ENCODE data around the gene DNLZ. TPM values are rescaled to one million over a fixed set of nuclear protein-coding genes. Genes with fewer than 3 reads are reported as not detected.
A peak's percentile ranks its signal among the peaks of the same experiment; 100 is the strongest.
"Not testable (repeated sequence)": the region's sequence is repeated elsewhere in the genome, so short reads cannot be mapped to it uniquely, and the experiment has no call there.

DNLZ gene
- polyA plus RNA-seq, 3 donors, result 10.3 to 14.7 (median 14.6) TPM

DNA sequence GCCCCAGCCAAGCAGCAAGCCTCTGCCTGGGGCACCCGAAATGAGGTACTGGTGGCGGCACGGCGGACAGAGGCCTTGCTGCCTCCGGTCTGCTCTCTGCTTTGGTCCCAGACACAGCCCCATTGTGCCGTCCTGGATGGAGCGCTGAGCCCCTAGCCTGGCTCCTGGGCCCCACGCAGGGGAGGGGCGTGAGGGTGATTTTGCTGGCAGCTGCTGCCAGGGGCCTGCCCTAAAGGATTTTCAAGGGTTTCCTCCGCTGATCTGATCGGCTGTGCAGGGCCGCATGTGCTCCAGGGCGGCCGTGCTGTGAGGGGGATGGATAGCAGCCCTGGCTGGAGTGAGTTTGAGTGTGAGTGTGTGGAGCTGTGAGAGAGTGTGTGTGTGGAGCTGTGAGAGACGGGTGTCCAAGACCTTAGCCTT is 34.9 kb downstream of the DNLZ start:
- no peak for DNase-seq (ENCODE audit: extremely low read depth in 1 of 11, low read depth in 9 of 11, low spot score in 4 of 11)

DNA sequence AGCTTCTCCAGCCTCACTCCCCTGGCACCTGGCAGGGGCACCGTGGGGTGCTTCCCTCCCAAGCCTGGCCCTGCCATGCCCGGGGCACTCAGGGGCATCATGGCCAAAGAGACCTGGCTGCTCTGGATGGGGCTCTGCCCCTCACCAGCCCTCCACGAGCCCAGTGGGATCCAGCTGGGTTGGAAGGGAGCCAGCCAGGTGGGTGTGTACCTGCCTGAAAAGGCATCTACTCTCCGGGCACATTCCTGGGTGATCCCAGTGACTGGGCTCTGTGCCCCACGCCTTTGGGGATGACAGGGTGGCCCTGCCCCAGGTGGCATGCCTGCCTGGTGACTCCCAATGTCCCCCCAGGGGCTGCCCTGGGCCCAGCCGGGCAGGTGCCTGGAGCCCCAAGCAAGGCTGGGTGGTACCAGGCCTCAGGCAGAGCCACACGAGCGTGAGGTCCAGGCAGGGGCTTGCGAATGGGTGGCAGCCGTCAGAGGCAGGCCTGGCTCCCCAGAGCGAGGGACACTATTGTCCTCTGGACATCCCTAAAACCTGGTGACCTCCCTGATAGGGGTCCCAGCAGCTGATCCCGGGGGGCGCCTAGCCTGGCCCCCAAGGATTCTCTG is 35.4 kb downstream of the DNLZ start:
- DNase-seq (ENCODE audit: extremely low read depth in 1 of 11, low read depth in 9 of 11, low spot score in 4 of 11), result no peak

DNA sequence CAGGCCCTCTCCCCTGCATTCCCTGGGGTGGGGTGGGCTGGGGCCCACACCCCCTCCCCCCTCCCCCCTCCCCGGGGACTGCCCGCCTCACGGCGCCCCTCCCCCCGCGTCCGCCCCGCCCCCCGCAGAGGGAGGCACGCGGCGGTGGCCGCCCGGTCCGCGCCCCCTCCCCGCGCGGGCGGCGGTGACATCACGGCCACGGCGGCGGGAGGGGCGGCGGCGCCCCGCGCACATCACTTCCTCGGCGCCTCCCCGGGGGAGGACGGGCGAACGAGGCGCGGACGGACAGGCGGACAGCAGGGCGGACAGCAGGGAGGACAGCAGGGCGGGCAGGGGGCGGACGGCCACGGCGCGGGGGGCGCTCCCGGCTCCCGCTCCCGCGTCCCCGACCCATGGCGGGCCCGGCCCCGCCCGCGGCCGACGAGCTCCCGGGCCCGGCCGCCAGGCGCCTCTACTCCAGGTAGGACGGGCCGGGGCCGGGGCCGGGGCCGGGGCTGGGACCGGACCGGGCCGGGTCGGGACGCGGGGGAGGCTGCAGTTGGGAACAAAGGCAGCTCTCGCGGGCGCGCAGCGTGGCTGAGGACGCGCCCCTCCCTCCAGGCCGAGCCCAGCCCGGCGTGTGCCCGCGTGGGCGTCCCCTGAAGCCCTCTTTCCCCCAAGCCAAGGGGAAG is 36.1 kb downstream of the DNLZ start, which contains the start of gene GPSM1:
TSS of gene GPSM1 (plus strand) at position 236 of the 671 bp plus-strand sequence. CDS start at position 393, 157 bp downstream.
- peak in 1 of 11 donors; percentile 34 for DNase-seq (ENCODE audit: extremely low read depth in 1 of 11, low read depth in 9 of 11, low spot score in 4 of 11)

DNA sequence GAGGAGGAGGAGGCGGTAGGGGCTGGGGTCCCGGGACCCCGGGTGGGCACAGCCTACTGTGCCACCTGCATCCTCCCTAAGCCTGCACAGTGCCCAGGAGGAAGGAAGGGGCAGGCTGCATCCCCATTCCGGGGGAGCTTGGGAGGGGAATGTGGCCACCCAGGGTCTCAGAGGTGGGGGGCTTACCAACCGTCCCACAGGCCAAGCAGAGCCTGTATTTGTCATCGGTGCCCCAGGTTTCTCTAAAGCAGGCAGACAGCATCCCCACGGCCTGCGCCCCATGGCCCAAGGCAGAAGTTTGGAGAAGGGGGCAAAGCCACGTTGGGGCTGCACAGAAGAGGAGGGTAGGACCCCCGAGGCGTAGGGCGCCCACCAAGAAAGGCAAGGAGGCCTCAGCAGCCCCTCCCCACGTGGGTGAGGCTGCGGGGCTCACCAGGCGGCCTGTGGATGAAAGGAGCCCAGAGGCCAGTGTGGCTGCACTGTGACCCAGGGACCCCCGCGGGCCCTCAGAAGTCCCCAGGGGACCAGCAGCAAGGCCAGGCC is 36.7 kb downstream of the DNLZ start:
- DNase-seq (ENCODE audit: extremely low read depth in 1 of 11, low read depth in 9 of 11, low spot score in 4 of 11), result no peak

DNA sequence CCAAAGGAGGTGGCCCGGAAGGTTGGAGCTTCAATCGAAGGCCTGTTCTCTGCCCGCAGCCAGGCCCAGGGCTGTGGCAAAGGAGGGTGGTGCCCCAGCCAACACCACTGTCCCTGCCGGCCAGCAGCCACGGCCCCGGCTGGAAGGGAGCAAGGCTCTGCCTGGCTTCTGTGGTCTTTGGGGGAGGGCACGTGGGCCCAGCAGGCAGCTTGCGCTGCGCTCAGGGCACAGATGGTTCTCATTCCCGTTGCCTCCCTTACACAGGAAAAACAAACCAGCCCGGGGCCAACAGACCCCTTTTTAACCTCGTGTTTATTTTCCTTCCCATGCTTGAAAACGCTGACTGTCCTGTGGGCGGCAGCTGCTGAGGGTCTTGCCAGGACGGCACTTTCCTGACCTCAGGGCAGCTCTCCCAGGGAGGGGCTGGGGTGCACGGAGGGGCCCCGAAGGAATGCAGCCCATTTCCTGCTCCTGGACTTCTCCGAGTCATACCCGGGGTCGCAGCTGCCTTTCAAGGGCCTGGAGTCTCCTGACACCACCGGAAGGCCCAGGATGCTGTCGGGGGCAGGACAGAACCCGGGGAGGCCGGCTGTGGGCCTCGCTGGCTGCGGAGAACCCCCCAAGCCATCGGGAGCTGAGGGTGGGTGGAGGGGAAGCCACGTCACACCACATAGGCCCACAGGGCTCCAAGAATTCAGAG is 37.3 kb downstream of the DNLZ start:
- peak in 1 of 11 donors; percentile 48 for DNase-seq (ENCODE audit: extremely low read depth in 1 of 11, low read depth in 9 of 11, low spot score in 4 of 11)

DNA sequence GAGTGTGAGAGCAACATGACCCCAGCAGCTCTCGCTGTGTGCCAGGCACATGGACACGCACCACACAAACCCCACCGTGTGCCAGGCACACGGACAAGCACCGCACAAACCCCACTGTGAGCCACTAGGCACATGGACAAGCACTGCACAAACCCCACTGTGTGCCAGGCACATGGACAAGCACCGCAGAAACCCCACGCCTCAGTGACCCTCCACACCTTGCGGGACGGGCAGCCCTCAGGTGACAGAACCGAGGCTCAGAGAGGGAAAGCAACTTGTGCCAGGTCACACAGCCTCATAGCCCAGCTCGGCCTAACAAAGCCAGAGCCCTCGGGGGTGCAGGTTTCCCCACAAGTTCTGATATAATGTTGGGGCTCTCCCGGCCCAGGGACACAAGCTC is 38.2 kb downstream of the DNLZ start:
- DNase-seq (ENCODE audit: extremely low read depth in 1 of 11, low read depth in 9 of 11, low spot score in 4 of 11), result no peak

DNA sequence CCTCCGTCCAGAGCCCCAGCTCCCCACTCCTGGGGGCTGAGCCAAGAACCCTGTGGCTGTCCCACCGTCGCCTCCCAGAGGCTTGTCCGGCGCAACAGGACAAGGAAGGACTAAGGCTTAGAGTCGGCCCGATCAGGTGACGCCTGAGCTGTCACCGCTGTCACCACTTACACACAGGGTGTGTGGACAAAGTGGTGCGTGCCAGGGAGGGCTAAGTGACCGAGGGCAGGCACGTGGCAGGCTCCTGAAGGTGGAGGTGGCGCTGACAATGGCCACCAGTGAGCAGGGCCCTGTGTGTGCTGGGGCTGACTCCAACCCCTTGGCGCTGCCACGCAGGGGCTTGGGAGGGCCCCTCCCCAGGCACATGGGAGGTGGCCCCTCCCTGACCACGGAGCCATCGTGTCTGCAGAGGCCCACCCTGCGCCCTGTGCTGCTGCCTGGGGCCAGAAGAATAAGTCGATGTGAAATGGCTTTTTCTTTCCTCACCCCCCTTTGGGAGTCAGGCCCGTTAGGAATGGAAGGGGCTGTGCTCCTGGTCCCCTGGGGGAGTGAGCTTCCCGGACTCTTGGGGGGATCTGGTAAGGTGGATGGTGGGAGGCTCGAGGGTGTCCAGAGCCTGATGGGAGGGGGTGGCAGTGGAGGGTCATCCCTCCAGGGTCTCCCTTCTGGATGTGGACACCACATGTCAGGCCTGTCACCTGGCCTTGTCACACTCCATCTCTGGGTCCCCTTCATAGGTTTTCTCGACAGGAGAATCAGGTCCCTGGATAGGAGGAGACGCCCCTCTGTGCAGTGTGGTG is 38.8 kb downstream of the DNLZ start:
- no peak for DNase-seq (ENCODE audit: extremely low read depth in 1 of 11, low read depth in 9 of 11, low spot score in 4 of 11)

DNA sequence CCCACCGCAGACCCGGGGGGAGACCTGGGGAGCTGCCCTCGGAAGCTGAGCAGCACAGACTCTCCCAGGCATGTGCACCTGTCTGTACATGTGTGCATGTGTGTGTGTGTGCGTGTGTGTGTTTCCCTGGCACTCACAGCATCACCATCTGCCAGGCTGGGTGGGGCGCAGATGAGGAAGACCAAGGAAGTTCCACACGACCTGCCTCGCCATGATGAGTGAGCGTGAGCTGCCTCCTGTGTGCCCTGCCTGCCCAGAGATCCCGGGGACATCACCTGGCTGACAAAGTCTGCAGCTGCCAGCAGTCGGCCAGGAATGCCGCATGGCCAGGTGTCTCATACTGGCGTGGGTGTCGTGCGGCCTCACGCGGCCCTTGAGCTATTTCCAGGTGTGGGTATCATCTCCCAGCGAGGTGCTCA is 40.2 kb downstream of the DNLZ start:
- DNase-seq (ENCODE audit: extremely low read depth in 1 of 11, low read depth in 9 of 11, low spot score in 4 of 11), result no peak

DNA sequence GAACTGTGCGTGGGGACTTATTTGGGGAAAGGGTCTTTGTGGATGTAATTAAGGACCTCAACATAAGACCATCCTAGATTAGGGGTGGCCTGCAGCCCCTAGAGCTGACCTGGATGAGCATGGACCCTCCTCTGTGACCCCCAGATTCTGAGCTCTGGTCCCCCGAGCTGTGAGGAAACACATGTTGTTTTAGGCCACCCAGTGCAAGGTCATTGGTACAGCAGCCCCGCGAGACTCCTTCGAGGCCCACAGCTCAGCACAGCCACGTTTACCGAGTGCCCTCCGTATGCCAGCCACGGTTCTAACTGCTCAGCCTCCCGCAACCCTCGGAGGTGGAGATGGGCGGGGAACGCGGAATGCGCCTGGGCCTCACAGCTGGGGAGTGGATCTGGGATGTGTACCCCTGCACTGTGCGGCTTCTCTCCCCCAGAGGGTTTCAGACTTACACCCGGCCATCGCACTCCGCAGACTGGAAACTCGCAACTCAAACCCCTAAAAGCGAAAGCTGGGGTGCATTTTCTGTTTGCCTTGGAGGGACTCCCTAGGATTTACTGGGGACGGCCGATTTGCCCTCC is 40.7 kb downstream of the DNLZ start:
- DNase-seq (ENCODE audit: extremely low read depth in 1 of 11, low read depth in 9 of 11, low spot score in 4 of 11), result no peak

DNA sequence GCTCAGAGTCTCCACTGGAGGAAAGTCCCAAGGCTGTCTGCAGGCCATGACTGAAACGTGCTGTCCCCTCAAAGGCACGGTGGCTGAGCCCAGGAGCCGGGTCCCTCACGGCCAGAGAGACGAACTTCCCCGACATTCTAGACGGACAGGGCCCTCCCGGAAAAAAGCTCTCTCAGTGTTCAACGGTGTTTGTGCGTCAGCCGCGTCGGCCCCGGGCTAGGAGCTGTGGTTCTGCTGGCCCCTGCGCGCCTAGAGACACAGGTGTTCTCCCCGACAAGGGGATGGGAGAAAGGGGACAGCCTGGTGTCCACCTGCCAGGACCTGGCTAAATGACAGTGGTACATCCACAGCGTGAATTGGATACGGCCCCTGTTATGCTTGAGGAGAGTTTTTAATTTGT is 42.0 kb downstream of the DNLZ start:
- DNase-seq (ENCODE audit: extremely low read depth in 1 of 11, low read depth in 9 of 11, low spot score in 4 of 11), result no peak

DNA sequence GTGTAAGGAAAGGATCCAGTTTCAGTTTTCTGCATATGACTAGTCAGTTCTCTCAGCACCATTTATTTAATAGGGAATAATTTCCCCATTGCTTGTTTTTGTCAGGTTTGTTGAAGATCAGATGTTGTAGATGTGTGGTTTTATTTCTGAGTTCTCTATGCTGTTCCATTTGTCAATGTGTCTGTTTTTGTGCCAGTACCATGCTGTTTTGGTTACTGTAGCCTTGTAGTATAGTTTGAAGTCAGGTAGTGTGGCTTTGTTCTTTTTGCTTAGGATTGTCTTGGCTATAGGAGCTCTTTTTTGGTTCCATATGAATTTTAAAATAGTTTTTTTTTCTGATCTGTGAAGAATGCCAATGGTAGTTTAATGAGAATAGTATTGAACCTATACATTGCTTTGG is 42.6 kb downstream of the DNLZ start:
- DNase-seq (ENCODE audit: extremely low read depth in 1 of 11, low read depth in 9 of 11, low spot score in 4 of 11), result not testable (repeated sequence)

DNA sequence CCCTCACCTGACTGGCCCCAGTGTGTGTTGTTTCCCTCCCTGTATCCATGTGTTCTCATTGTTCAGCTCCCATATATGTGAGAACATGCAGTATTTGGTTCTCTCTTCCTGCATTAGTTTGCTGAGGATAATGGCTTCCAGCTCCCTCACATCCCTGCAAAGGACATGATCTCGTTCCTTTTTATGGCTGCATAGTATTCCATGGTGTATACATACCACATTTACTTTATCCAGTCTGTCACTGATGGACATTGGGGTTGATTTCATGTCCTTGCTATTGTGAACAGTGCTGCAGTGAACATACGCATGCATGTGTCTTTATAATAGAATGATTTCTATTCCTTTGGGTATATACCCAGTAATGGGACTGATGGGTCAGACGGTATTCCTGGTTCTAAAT is 43.6 kb downstream of the DNLZ start:
- not testable (repeated sequence) for DNase-seq (ENCODE audit: extremely low read depth in 1 of 11, low read depth in 9 of 11, low spot score in 4 of 11)

DNA sequence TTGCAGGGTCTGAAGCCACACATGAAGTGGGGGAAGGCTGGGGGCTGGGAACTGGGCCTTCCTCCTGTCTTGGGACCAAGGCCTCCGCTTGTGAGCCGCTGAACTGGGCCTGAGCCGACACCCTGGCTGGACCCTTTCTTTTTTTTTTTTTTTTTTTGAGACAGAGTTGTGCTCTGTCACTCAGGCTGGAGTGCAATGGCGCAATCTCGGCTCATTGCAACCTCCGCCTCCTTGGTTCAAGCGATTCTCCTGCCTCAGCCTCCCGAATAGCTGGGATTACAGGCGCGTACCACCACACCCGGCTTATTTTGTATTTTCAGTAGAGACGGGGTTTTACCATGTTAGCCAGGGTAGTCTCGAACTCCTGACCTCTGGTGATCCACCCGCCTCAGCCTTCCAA is 44.3 kb downstream of the DNLZ start:
- DNase-seq (ENCODE audit: extremely low read depth in 1 of 11, low read depth in 9 of 11, low spot score in 4 of 11), result not testable (repeated sequence)

DNA sequence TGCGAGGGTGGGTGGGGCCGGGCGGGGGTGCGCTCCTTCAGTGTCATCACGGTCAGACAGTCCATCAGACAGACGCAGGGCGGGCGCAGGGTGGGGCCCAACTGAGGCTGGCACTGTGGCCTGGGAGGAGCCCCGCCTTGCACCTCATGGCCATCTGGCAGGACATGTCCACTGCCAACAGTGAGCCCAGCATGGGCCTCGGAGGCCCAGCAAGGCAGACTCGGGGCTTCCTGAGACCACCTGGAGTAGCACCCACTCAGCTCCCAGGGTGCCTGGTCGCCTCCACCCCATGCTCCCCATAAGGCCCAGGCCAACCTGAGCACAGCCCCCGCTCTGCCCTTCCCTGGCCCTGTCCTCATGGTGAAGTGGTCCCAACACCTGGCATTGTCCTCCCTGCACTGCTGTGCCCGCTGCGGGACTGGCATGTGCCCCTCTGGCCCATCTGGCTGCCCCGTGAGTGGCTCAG is 44.7 kb downstream of the DNLZ start:
- DNase-seq (ENCODE audit: extremely low read depth in 1 of 11, low read depth in 9 of 11, low spot score in 4 of 11), result no peak

DNA sequence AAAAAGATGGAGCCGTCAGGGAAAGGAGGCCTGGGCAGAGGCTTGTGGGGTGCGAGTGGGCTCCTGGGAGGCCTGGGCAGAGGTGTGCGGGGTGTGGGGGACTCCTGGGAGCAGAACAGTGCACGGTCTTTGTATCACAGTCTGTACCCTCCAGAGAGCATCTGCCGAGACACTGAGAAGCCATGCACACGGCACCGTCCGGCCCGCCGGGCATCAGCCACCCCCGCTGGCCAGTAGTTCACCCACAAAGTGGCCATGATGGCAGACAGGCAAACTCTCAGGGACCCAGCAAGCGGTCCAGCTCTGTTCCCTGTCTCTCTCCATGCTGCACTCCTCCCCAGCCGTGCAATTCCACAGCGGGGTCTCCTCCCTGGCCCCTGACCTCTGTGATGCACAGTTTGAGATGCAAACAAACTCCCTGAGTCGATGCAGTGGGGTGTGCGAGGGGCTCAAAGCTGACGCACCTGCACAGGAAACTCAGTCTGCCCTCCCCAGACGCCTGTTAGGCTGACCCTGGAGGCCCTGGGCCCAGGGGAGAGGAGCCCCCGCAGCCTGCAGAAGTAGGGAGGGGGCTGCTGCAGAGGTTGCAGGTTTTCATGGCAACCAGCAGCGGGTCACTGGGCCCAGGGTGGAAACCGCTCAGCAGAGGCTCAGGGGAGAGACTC is 45.3 kb downstream of the DNLZ start:
- DNase-seq (ENCODE audit: extremely low read depth in 1 of 11, low read depth in 9 of 11, low spot score in 4 of 11), result no peak

DNA sequence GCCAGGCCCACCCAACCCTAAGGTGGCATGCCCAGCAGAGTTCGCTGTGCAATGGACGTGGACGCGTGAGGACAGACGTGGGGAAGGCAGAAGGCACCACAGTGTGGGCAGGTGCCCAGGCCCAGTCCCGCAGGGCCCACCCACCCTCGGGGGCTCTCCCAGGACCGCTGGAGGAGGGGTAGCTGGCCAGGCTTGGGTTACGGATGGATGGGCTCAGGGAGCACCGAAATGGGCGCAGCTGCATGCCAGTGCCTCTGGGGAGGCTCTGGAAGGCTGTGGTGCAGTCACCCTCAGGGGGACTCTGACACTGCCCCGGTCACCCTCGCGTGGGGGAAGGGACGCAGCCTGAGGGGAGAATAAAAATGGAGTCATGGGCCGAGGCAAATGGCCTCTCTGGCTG is 45.8 kb downstream of the DNLZ start:
- DNase-seq (ENCODE audit: extremely low read depth in 1 of 11, low read depth in 9 of 11, low spot score in 4 of 11), result no peak

DNA sequence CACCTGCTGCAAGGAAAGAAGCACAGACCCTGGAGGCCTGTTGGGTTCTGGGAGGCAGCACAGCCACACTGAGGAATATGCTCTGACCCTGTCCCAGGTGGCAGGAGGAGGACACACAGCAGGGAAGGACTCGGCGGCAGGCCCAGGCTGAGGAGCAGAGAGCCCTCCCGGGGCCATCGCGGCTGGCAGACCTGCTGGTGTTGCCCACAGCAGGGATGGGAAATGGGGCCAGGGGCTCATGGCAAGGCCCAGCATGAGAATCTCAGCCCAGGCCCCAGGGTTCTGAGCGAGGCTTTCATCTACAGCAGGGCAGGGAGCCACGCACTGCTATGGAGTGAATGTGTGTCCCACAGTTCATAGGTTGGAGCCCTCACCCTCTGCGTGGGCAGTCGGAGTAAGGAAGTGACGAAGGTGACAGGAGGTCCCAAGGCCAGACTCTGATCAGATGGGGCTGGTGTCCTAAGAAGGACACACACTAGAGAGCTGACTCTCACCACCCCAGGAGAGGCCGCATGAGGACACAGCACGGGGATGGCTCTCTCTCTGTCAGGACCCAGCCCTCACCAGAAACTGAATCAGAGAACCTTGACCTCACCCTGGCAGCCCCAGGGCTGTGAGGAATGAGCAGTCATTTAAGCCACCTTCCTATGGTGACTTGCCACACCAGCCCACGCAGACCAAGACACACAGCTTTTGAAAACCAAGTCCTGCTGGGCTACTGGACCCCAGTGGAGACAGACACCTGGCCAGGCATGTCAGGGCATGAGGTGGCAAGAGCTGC is 46.5 kb downstream of the DNLZ start:
- DNase-seq (ENCODE audit: extremely low read depth in 1 of 11, low read depth in 9 of 11, low spot score in 4 of 11), result no peak
